Neural cell (in vitro differentiated cells): ENCODE measurements around the gene KRTCAP2. TPM values are rescaled to one million over a fixed set of nuclear protein-coding genes. Genes with fewer than 3 reads are reported as not detected.

ENCODE experiments used
- H2AFZ ChIP-seq: fragments of 200-600, 300-800 bp; sonication (generic), shearing (Covaris generic); 2 replicates; pipeline ENCODE4 v1.6.0; 2014; ENCODE audit warnings: low read depth, mild to moderate bottlenecking, antibody characterized with exemption, low read length, moderate library complexity
- H3F3A ChIP-seq: fragments of 200-600 bp; shearing (Covaris generic); 2 replicates; pipeline ENCODE4 v1.6.1; 2016; ENCODE audit warnings: mild to moderate bottlenecking, moderate library complexity, mixed read lengths, antibody characterized with exemption, low read length; ENCODE audit not compliant: insufficient read depth, poor library complexity, severe bottlenecking
- H3K27ac ChIP-seq: fragments of 200-600, 300-800 bp; sonication (generic), shearing (Covaris generic); 2 replicates; pipeline ENCODE4 v1.5.1; 2014; ENCODE audit warnings: mild to moderate bottlenecking, low read length, moderate library complexity
- H3K27me3 ChIP-seq: fragments of 300-800, 200-600 bp; sonication (generic), shearing (Covaris generic); 2 replicates; pipeline ENCODE4 v1.6.0; 2014; ENCODE audit warnings: mild to moderate bottlenecking, low read depth, low read length, moderate library complexity; ENCODE audit not compliant: insufficient read depth
- H3K36me3 ChIP-seq: fragments of 300-800, 200-600 bp; sonication (generic), shearing (Covaris generic); 2 replicates; pipeline ENCODE4 v1.5.1; 2014; ENCODE audit warnings: mild to moderate bottlenecking, antibody characterized with exemption, low read length, moderate library complexity; ENCODE audit not compliant: insufficient read depth
- H3K4me2 ChIP-seq: fragments of 300-800, 200-600 bp; sonication (generic), shearing (Covaris generic); 2 replicates; pipeline ENCODE4 v1.6.0; 2014; ENCODE audit warnings: mild to moderate bottlenecking, low read length
- H3K4me3 ChIP-seq: fragments of 300-800, 200-600 bp; sonication (generic), shearing (Covaris generic); 2 replicates; pipeline ENCODE4 v1.5.1; 2014; ENCODE audit warnings: mild to moderate bottlenecking, low read length, moderate library complexity
- H3K79me2 ChIP-seq: fragments of 200-600 bp; shearing (Covaris generic); replicated peaks from 2 replicates; pipeline ENCODE4 v1.6.0; 2014; ENCODE audit warnings: mild to moderate bottlenecking, low read length, moderate library complexity; ENCODE audit not compliant: insufficient read depth
- H3K9ac ChIP-seq: fragments of 300-800, 200-600 bp; sonication (generic), shearing (Covaris generic); 2 replicates; pipeline ENCODE4 v1.6.1; 2016; ENCODE audit warnings: mild to moderate bottlenecking, low read length, mixed read lengths
- H3K9me2 ChIP-seq: fragments of 200-600 bp; shearing (Covaris generic); 2 replicates; pipeline ENCODE4 v1.6.1; 2016; ENCODE audit warnings: mild to moderate bottlenecking, low read length, mixed read lengths; ENCODE audit not compliant: insufficient read depth
- H3K9me3 ChIP-seq: fragments of 200-600, 300-800 bp; sonication (generic), shearing (Covaris generic); 2 replicates; pipeline ENCODE4 v1.6.1; 2016; ENCODE audit warnings: mild to moderate bottlenecking, mixed run types, low read length, moderate library complexity, mixed read lengths
- H4K20me1 ChIP-seq: fragments of 200-600 bp; shearing (Covaris generic); 2 replicates; pipeline ENCODE4 v1.6.1; 2016; ENCODE audit warnings: mild to moderate bottlenecking, mixed run types; ENCODE audit not compliant: insufficient read depth
- CTCF ChIP-seq: fragments of 450-650 bp; IDR thresholded peaks from 2 replicates; pipeline ENCODE4 v1.5.1; 2014; ENCODE audit warnings: antibody characterized with exemption, mild to moderate bottlenecking, moderate library complexity; ENCODE audit not compliant: poor library complexity, severe bottlenecking
- EP300 ChIP-seq: fragments of 450-650 bp; conservative IDR thresholded peaks from 2 replicates; pipeline ENCODE4 v1.6.1; 2014; ENCODE audit warnings: antibody characterized with exemption, mild to moderate bottlenecking, moderate library complexity; ENCODE audit not compliant: poor library complexity, severe bottlenecking
- EZH2 ChIP-seq: fragments of 200-600, 300-800 bp; shearing (Covaris generic), sonication (generic); IDR thresholded peaks from 2 replicates; pipeline ENCODE4 v1.6.1; 2014; ENCODE audit warnings: antibody characterized with exemption, low read length, borderline replicate concordance, mild to moderate bottlenecking; ENCODE audit not compliant: insufficient read depth, poor library complexity, severe bottlenecking
- MXI1 ChIP-seq: fragments of 450-650 bp; conservative IDR thresholded peaks from 2 replicates; pipeline ENCODE4 v1.6.1; 2014; ENCODE audit warnings: antibody characterized with exemption, mild to moderate bottlenecking; ENCODE audit not compliant: poor library complexity, severe bottlenecking
- POLR2AphosphoS5 ChIP-seq: IDR thresholded peaks from 2 replicates; pipeline ENCODE4 v1.6.1; 2012
- RAD21 ChIP-seq: fragments of 450-650 bp; conservative IDR thresholded peaks from 2 replicates; pipeline ENCODE4 v1.6.1; 2014; ENCODE audit warnings: antibody characterized with exemption, mild to moderate bottlenecking, moderate library complexity
- SMC3 ChIP-seq: fragments of 450-650 bp; conservative IDR thresholded peaks from 2 replicates; pipeline ENCODE4 v1.6.1; 2014; ENCODE audit warnings: antibody characterized with exemption, mild to moderate bottlenecking, moderate library complexity; ENCODE audit not compliant: poor library complexity
- TAF1 ChIP-seq: IDR thresholded peaks from 2 replicates; pipeline ENCODE4 v1.6.1; 2012; ENCODE audit warnings: low read depth
- polyA plus RNA-seq: library from polyadenylated mRNA; depleted of rRNA; stranded (reverse); fragments of >200 nt; gene quantifications from 2 replicates; pipeline ENCODE4 v1.2.3, GENCODE V29; 2014
- TF ChIP-seq, protein P1 (sequence below): IDR thresholded peaks from 2 replicates; pipeline ENCODE4 v1.6.1; 2012; ENCODE audit warnings: borderline replicate concordance

The KRTCAP2 gene
- polyA plus RNA-seq, 1 donor from 2014 or later: 175 TPM

GRCh38 chr1:155197901-155198546 lies 24.9 kb upstream of the KRTCAP2 start:
- no peak overlapping the region for H3K4me2 ChIP-seq

DNA sequence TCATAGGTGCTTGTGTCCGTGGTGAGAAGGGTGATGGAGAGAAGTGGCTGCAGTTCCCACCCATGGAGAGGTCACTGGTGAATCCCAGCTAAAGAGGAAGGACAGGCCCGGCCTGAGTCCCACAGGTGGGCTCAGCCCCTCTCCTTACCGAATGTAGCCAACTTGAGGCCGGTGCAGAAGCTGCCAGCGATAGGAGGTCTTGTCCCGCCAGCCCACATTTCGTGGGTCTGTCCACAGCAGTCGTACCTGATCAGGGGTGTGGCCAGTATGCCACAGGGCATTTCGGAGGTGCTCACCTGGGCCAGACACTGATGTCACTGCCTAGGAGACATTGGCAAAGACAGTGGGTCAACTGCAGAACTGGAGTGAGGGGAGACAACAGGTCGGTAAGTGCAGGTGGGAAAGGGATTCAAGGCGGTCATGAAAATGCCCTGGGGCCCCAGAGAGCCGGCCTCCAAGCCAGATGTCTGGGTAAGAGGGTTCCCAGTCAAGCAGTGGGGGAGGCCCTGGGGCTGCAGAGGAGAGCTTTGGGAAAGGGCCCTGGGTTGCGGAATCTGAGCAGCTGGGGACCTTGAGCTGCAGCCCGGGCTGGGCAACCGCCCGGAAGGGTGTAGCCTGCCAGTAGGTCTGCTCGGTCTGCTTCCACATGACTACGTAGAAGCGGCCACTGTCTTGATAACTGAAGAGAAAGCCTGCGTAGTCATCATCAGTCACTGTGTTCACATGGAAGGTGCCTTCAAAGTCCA lies 24.0 kb upstream of the KRTCAP2 start:
- Histone ChIP-seq H3K27me3 (no peaks in the 10 kb centered on the region), H3K9ac (no peak overlapping the region), H2AFZ (no peak overlapping the region), H3K79me2 (peaks cover 35% of the 10 kb centered on the region), H3K4me3 (peak overlapping the region; percentile 68), H3K27ac (no peak overlapping the region), H3K4me2 (no peak overlapping the region), H3K36me3 (no peaks in the 10 kb centered on the region), H4K20me1 (no peaks in the 10 kb centered on the region), H3F3A (no peaks in the 10 kb centered on the region), H3K9me3 (no peaks in the 10 kb centered on the region), H3K9me2 (no peaks in the 10 kb centered on the region)
- no peak for TF ChIP-seq MXI1
- no peak for TF ChIP-seq TAF1

More at GRCh38 chr1:155197901-155198546, 24.9 kb upstream of the KRTCAP2 start:
- TF ChIP-seq RAD21 (no peak), EZH2 (no peak), CTCF (no peak), MXI1 (no peak), EP300 (no peak), POLR2AphosphoS5 (no peak), SMC3 (no peak), TAF1 (no peak)
- TF ChIP-seq, protein P1, sequence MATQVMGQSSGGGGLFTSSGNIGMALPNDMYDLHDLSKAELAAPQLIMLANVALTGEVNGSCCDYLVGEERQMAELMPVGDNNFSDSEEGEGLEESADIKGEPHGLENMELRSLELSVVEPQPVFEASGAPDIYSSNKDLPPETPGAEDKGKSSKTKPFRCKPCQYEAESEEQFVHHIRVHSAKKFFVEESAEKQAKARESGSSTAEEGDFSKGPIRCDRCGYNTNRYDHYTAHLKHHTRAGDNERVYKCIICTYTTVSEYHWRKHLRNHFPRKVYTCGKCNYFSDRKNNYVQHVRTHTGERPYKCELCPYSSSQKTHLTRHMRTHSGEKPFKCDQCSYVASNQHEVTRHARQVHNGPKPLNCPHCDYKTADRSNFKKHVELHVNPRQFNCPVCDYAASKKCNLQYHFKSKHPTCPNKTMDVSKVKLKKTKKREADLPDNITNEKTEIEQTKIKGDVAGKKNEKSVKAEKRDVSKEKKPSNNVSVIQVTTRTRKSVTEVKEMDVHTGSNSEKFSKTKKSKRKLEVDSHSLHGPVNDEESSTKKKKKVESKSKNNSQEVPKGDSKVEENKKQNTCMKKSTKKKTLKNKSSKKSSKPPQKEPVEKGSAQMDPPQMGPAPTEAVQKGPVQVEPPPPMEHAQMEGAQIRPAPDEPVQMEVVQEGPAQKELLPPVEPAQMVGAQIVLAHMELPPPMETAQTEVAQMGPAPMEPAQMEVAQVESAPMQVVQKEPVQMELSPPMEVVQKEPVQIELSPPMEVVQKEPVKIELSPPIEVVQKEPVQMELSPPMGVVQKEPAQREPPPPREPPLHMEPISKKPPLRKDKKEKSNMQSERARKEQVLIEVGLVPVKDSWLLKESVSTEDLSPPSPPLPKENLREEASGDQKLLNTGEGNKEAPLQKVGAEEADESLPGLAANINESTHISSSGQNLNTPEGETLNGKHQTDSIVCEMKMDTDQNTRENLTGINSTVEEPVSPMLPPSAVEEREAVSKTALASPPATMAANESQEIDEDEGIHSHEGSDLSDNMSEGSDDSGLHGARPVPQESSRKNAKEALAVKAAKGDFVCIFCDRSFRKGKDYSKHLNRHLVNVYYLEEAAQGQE: no peak
- Histone ChIP-seq H4K20me1 (no peaks in the 10 kb centered on the region), H3K27ac (no peak overlapping the region), H2AFZ (no peak overlapping the region), H3K4me3 (no peak overlapping the region), H3K27me3 (no peaks in the 10 kb centered on the region), H3K9me3 (no peaks in the 10 kb centered on the region), H3K79me2 (peaks cover 35% of the 10 kb centered on the region), H3K9ac (no peak overlapping the region), H3K9me2 (no peaks in the 10 kb centered on the region), H3K36me3 (no peaks in the 10 kb centered on the region), H3F3A (no peaks in the 10 kb centered on the region)
